22Rv1 (cell line): Measurements from ENCODE around the gene SCGN.

ENCODE experiments used
- CTCF ChIP-seq: fragments of 450-650 bp; IDR thresholded peaks from 2 replicates; pipeline ENCODE4 v1.5.1; 2017; ENCODE audit warnings: mild to moderate bottlenecking
- ZFX ChIP-seq: fragments of 450-650 bp; IDR thresholded peaks from 2 replicates; pipeline ENCODE4 v1.6.1; 2017; ENCODE audit warnings: antibody characterized with exemption, borderline replicate concordance

GRCh38 chr6:25639653-25640052 is 12.4 kb upstream of the SCGN start:
- TF ChIP-seq CTCF, result no peak
- no peak for TF ChIP-seq ZFX
